AG04450 (cell line): ENCODE measurements around the gene FXYD3. TPM values are rescaled to one million over a fixed set of nuclear protein-coding genes. Genes with fewer than 3 reads are reported as not detected.
"Not testable (repeated sequence)": the region's sequence is repeated elsewhere in the genome, so short reads cannot be mapped to it uniquely, and the experiment has no call there.

Source experiments
- CTCF ChIA-PET: fragments of 300-600, 350-600 bp; formaldehyde crosslinking; extraction: SDS; loops from one replicate; lab custom pipeline; 2022; ENCODE audit warnings: antibody characterized with exemption, inconsistent platforms; lab: Charles Lee
- POLR2A ChIA-PET: fragments of 350-600 bp; formaldehyde crosslinking; extraction: SDS; loops from one replicate; lab custom pipeline; 2021; ENCODE audit warnings: antibody characterized with exemption, inconsistent platforms; lab: Yijun Ruan, JAX
- DNase-seq: peaks from one replicate; pipeline ENCODE4 v3.0.0-alpha.2; 2011; ENCODE audit warnings: low read depth, low spot score
- H3K27ac ChIP-seq: one replicate; pipeline ENCODE4 v1.5.1; 2012; ENCODE audit warnings: low read depth, low read length, control low read depth
- H3K27me3 ChIP-seq: one replicate; pipeline ENCODE4 v1.6.0; 2012; ENCODE audit warnings: low read length; ENCODE audit not compliant: control insufficient read depth, insufficient read depth
- H3K4me3 ChIP-seq: 2 replicates; pipeline ENCODE4 v1.5.1; 2011; ENCODE audit warnings: mild to moderate bottlenecking, low read depth, low read length, control low read depth
- H3K9me3 ChIP-seq: 2 replicates; pipeline ENCODE4 v1.5.1; 2012; ENCODE audit warnings: low read length; ENCODE audit not compliant: control insufficient read depth, insufficient read depth
- CTCF ChIP-seq: IDR thresholded peaks from 2 replicates; pipeline ENCODE4 v1.5.1; 2011; ENCODE audit warnings: low read depth, low read length, control low read depth, inconsistent platforms
- polyA plus RNA-seq: library from polyadenylated mRNA; depleted of rRNA; stranded (reverse); fragments of >200 nt; gene quantifications from 2 replicates; pipeline ENCODE4 v1.2.3, GENCODE V29; 2011

The FXYD3 gene
- polyA plus RNA-seq, 1 experiment: not detected

GRCh38 chr19:35150445-35150844 lies 34.8 kb downstream of the FXYD3 start:
- POLR2A ChIA-PET: no interaction called here
- no peak for TF ChIP-seq CTCF
- Histone ChIP-seq H3K9me3 (no peaks in the 10 kb centered on the region; the same call in 1 of the 2 replicates), H3K27me3 (no peaks in the 10 kb centered on the region), H3K4me3 (no peak overlapping the region), H3K27ac (no peak overlapping the region)
- no peak for DNase-seq
- CTCF ChIA-PET: interaction anchor here (0.7 to 6.8 kb wide), 2 partner anchors 8 to 16 kb away, joined by 3 to 83 read pairs; partner anchors contain the start of genes FXYD7 and LGI4

- Histone ChIP-seq H3K9me3 (no peaks in the 10 kb centered on the region; the same call in 1 of the 2 replicates), H3K27ac (no peak overlapping the region), H3K4me3 (no peak overlapping the region), H3K27me3 (no peaks in the 10 kb centered on the region)
- DNase-seq: no peak
- CTCF ChIA-PET: interaction anchor here (0.9 to 6.8 kb wide), 2 partner anchors 9 to 85 kb away, joined by 3 to 83 read pairs; partner anchors contain the start of gene FXYD7
- no peak for TF ChIP-seq CTCF
- POLR2A ChIA-PET: no interaction called here
Observed at GRCh38 chr19:35151273-35152065, 35.8 kb downstream of the FXYD3 start.

GRCh38 chr19:35153129-35153522 lies 37.5 kb downstream of the FXYD3 start:
- H3K4me3 ChIP-seq, DNase-seq, H3K9me3 ChIP-seq, H3K27ac ChIP-seq, POLR2A ChIA-PET, H3K27me3 ChIP-seq: not testable (repeated sequence)
- CTCF ChIA-PET: interaction anchor here (1.8 to 6.8 kb wide), 5 partner anchors 8 to 64 kb away, joined by 5 to 83 read pairs (median 7); partner anchors contain the start of gene FXYD7

GRCh38 chr19:35153701-35154524 lies 38.3 kb downstream of the FXYD3 start:
- TF ChIP-seq CTCF: peak; percentile 68
- peak overlapping the region; percentile 92 for H3K4me3 ChIP-seq
- no peak for DNase-seq
- no peaks in the 10 kb centered on the region; the same call in 1 of the 2 replicates for H3K9me3 ChIP-seq
- H3K27me3 ChIP-seq: no peaks in the 10 kb centered on the region
- no peak overlapping the region for H3K27ac ChIP-seq
- CTCF ChIA-PET: interaction anchor here (0.6 to 6.8 kb wide), 11 partner anchors 8 to 1739 kb away, joined by 3 to 83 read pairs (median 6); partner anchors contain the start of gene FXYD7
- POLR2A ChIA-PET: interaction anchor here (0.5 to 1.1 kb wide), 3 partner anchors 13 to 86 kb away, joined by 3 to 4 read pairs (median 4); no protein-coding TSS in a partner anchor
